ENCODE data around the gene DSP. TPM values are rescaled to one million over a fixed set of nuclear protein-coding genes. Genes with fewer than 3 reads are reported as not detected.

DSP gene
- polyA plus RNA-seq, 1 donor from 2014 or later = 0.05 TPM

DNA sequence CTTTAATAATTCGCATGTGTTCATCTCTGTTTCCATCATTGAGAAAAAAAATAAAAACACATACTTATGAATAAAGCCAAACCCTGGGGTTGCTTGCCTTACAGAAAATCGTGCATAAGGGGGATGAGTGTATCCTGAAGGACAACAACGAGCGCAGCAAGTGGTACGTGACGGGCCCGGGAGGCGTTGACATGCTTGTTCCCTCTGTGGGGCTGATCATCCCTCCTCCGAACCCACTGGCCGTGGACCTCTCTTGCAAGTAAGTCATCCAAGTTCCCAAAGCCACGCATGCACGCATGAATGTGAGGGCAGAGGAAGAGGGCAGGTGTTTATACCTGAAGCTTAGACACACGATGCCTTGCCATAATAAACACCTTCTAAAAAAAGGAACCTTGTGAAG lies 27.6 kb downstream of the DSP start:
- no peaks in the 10 kb centered on the region for H3F3A ChIP-seq (ENCODE audit: insufficient read depth, low read length, poor library complexity, severe bottlenecking)
- H3K27ac ChIP-seq (ENCODE audit: low read length) = no peak overlapping the region
- H3K27me3 ChIP-seq (ENCODE audit: insufficient read depth, low read depth, low read length) = no peaks in the 10 kb centered on the region
- no peak overlapping the region for H2AFZ ChIP-seq (ENCODE audit: low read depth, low read length)
- no peaks in the 10 kb centered on the region for H3K9me2 ChIP-seq (ENCODE audit: insufficient read depth, low read length)
- no peak overlapping the region for H3K4me3 ChIP-seq (ENCODE audit: low read length)
- TF ChIP-seq EZH2 (IDR thresholded peaks at IDR 0.05; ENCODE audit: borderline replicate concordance, insufficient read depth, low read length, poor library complexity, severe bottlenecking) (no peak), RAD21 (conservative IDR thresholded peaks at IDR 0.05) (no peak), SMC3 (conservative IDR thresholded peaks at IDR 0.05; ENCODE audit: poor library complexity) (no peak), MXI1 (conservative IDR thresholded peaks at IDR 0.05; ENCODE audit: poor library complexity, severe bottlenecking) (no peak), EP300 (conservative IDR thresholded peaks at IDR 0.05; ENCODE audit: poor library complexity, severe bottlenecking) (no peak), CTCF (IDR thresholded peaks at IDR 0.05; ENCODE audit: poor library complexity, severe bottlenecking) (no peak), TAF1 (IDR thresholded peaks at IDR 0.05; ENCODE audit: low read depth) (no peak), POLR2AphosphoS5 (IDR thresholded peaks at IDR 0.05) (no peak)
- TF ChIP-seq, protein P1, sequence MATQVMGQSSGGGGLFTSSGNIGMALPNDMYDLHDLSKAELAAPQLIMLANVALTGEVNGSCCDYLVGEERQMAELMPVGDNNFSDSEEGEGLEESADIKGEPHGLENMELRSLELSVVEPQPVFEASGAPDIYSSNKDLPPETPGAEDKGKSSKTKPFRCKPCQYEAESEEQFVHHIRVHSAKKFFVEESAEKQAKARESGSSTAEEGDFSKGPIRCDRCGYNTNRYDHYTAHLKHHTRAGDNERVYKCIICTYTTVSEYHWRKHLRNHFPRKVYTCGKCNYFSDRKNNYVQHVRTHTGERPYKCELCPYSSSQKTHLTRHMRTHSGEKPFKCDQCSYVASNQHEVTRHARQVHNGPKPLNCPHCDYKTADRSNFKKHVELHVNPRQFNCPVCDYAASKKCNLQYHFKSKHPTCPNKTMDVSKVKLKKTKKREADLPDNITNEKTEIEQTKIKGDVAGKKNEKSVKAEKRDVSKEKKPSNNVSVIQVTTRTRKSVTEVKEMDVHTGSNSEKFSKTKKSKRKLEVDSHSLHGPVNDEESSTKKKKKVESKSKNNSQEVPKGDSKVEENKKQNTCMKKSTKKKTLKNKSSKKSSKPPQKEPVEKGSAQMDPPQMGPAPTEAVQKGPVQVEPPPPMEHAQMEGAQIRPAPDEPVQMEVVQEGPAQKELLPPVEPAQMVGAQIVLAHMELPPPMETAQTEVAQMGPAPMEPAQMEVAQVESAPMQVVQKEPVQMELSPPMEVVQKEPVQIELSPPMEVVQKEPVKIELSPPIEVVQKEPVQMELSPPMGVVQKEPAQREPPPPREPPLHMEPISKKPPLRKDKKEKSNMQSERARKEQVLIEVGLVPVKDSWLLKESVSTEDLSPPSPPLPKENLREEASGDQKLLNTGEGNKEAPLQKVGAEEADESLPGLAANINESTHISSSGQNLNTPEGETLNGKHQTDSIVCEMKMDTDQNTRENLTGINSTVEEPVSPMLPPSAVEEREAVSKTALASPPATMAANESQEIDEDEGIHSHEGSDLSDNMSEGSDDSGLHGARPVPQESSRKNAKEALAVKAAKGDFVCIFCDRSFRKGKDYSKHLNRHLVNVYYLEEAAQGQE (IDR thresholded peaks at IDR 0.05; ENCODE audit: borderline replicate concordance) = no peak
- H3K9me3 ChIP-seq (ENCODE audit: low read length) = no peaks in the 10 kb centered on the region
- no peaks in the 10 kb centered on the region for H3K79me2 ChIP-seq (replicated peaks; ENCODE audit: insufficient read depth, low read length)
- no peak overlapping the region for H3K9ac ChIP-seq (ENCODE audit: low read length)
- no peak overlapping the region for H3K4me2 ChIP-seq (ENCODE audit: low read length)
- no peaks in the 10 kb centered on the region for H4K20me1 ChIP-seq (ENCODE audit: insufficient read depth)
- H3K36me3 ChIP-seq (ENCODE audit: insufficient read depth, low read length) = no peaks in the 10 kb centered on the region

DNA sequence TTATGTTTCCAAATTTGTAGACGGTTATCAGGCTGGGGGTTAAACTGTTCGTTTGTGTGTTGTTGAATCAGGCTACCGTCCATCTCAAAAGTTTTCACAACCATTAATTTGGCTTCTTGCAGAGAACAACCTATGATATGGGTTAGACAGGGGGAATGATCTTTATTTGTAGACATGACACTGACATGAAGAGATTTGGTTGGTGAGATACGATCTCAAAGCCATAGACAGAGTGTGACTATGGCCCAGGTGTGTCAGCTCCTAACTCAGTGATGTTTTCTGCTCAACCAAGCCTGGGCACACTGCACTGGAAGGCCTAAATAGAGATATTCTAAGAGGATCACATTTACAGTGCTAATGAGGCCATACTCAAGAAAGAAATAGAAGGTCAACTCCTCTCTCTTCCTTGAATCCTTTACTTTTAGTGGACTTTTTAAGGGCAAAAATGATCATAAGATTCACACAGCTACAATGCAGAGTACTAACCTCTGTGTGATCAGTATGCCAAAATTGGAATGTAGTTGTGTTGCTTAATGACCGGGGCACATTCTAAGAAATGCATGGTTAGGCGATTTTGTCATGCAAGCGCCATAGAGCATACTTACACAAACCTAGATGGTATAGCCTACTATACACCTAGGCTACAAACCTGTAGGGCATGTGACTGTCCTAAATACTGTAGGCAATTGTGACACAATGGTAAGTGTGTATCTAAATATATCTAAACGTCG lies 30.9 kb downstream of the DSP start:
- Histone ChIP-seq H3K27ac (ENCODE audit: low read length) (no peak overlapping the region), H3F3A (ENCODE audit: insufficient read depth, low read length, poor library complexity, severe bottlenecking) (no peaks in the 10 kb centered on the region), H3K9me2 (ENCODE audit: insufficient read depth, low read length) (no peaks in the 10 kb centered on the region), H4K20me1 (ENCODE audit: insufficient read depth) (no peaks in the 10 kb centered on the region), H3K9me3 (ENCODE audit: low read length) (no peaks in the 10 kb centered on the region), H3K36me3 (ENCODE audit: insufficient read depth, low read length) (no peaks in the 10 kb centered on the region), H3K27me3 (ENCODE audit: insufficient read depth, low read depth, low read length) (no peaks in the 10 kb centered on the region), H3K4me2 (ENCODE audit: low read length) (no peak overlapping the region), H3K79me2 (replicated peaks; ENCODE audit: insufficient read depth, low read length) (no peaks in the 10 kb centered on the region), H3K4me3 (ENCODE audit: low read length) (no peak overlapping the region), H3K9ac (ENCODE audit: low read length) (no peak overlapping the region), H2AFZ (ENCODE audit: low read depth, low read length) (no peak overlapping the region)
- TF ChIP-seq SMC3 (conservative IDR thresholded peaks at IDR 0.05; ENCODE audit: poor library complexity) = no peak
- TF ChIP-seq EZH2 (IDR thresholded peaks at IDR 0.05; ENCODE audit: borderline replicate concordance, insufficient read depth, low read length, poor library complexity, severe bottlenecking) = no peak
- TF ChIP-seq MXI1 (conservative IDR thresholded peaks at IDR 0.05; ENCODE audit: poor library complexity, severe bottlenecking) = no peak
- no peak for TF ChIP-seq CTCF (IDR thresholded peaks at IDR 0.05; ENCODE audit: poor library complexity, severe bottlenecking)
- TF ChIP-seq EP300 (conservative IDR thresholded peaks at IDR 0.05; ENCODE audit: poor library complexity, severe bottlenecking) = no peak
- TF ChIP-seq, protein P1 (IDR thresholded peaks at IDR 0.05; ENCODE audit: borderline replicate concordance) = no peak
- TF ChIP-seq TAF1 (IDR thresholded peaks at IDR 0.05; ENCODE audit: low read depth) = no peak
- no peak for TF ChIP-seq RAD21 (conservative IDR thresholded peaks at IDR 0.05)
- no peak for TF ChIP-seq POLR2AphosphoS5 (IDR thresholded peaks at IDR 0.05)

Measured in neural cell (in vitro differentiated cells).